CD14-positive monocyte (primary cell): ENCODE data around the gene CDH23. TPM values are rescaled to one million over a fixed set of nuclear protein-coding genes. Genes with fewer than 3 reads are reported as not detected.

Experiments
- DNase-seq, 3 donors: peaks; one replicate each; pipeline ENCODE4 v3.0.0-alpha.2; 2011 to 2022
- H2AFZ ChIP-seq: 2 replicates; pipeline ENCODE4 v1.6.0; 2012; ENCODE audit warnings: mild to moderate bottlenecking, low read depth, low read length, inconsistent platforms; ENCODE audit not compliant: insufficient read depth, poor library complexity, severe bottlenecking
- H3K27ac ChIP-seq, 2 donors: 1 replicate in 1 of 2; 2 replicates in 1 of 2; pipeline ENCODE4 v1.5.1; 2012 to 2013; ENCODE audit warnings: low read length in 2 of 2, control low read depth in 1 of 2, inconsistent platforms in 1 of 2, low read depth in 1 of 2, mild to moderate bottlenecking in 1 of 2
- H3K27me3 ChIP-seq, 2 donors: one replicate each; pipeline versions ENCODE4 v1.6.0 to v1.6.1; 2011 to 2013; ENCODE audit warnings: low read length in 2 of 2; ENCODE audit not compliant: control insufficient read depth in 2 of 2, insufficient read depth in 2 of 2
- H3K36me3 ChIP-seq, 2 donors: replicated peaks in 1 of 2; 1 replicate in 1 of 2; 2 replicates in 1 of 2; pipeline versions ENCODE4 v1.5.1 to v1.6.1; 2012 to 2013; ENCODE audit warnings: low read length in 2 of 2, control low read depth in 1 of 2, inconsistent platforms in 1 of 2, mild to moderate bottlenecking in 1 of 2; ENCODE audit not compliant: insufficient read depth in 2 of 2, control insufficient read depth in 1 of 2
- H3K4me1 ChIP-seq, 2 donors: 1 replicate in 1 of 2; 2 replicates in 1 of 2; pipeline versions ENCODE4 v1.5.1 to v1.6.1; 2012 to 2013; ENCODE audit warnings: low read length in 2 of 2, control low read depth in 1 of 2, inconsistent platforms in 1 of 2, mild to moderate bottlenecking in 1 of 2, moderate library complexity in 1 of 2; ENCODE audit not compliant: insufficient read depth in 2 of 2, control insufficient read depth in 1 of 2
- H3K4me2 ChIP-seq: replicated peaks from 2 replicates; pipeline ENCODE3; 2012; ENCODE audit warnings: low read length, moderate library complexity, mild to moderate bottlenecking; ENCODE audit not compliant: poor library complexity, severe bottlenecking; ENCODE audit errors: extremely low read depth
- H3K4me3 ChIP-seq, 3 experiments: fragments of 200-600 bp in 1 of 3; sonication (generic) in 1 of 3; replicated peaks in 1 of 3; 1 replicate in 2 of 3; 2 replicates in 1 of 3; pipeline ENCODE4 v1.5.1; 2011 to 2013; ENCODE audit warnings: low read length in 3 of 3, mild to moderate bottlenecking in 3 of 3, control low read depth in 2 of 3, low read depth in 2 of 3, inconsistent platforms in 1 of 3, moderate library complexity in 1 of 3
- H3K79me2 ChIP-seq: 2 replicates; pipeline ENCODE4 v1.6.0; 2012; ENCODE audit warnings: mild to moderate bottlenecking, control low read depth, inconsistent platforms, low read length, moderate library complexity; ENCODE audit not compliant: insufficient read depth
- H3K9ac ChIP-seq: 2 replicates; pipeline ENCODE4 v1.6.0; 2017; ENCODE audit warnings: low read length, mild to moderate bottlenecking; ENCODE audit not compliant: insufficient read depth, poor library complexity, severe bottlenecking
- H3K9me3 ChIP-seq, 2 donors: replicated peaks in 1 of 2; 1 replicate in 1 of 2; 2 replicates in 1 of 2; pipeline versions ENCODE4 v1.5.1 to v1.6.1; 2012 to 2013; ENCODE audit warnings: low read length in 2 of 2, control low read depth in 1 of 2; ENCODE audit not compliant: control insufficient read depth in 1 of 2, insufficient read depth in 1 of 2
- H4K20me1 ChIP-seq: 2 replicates; pipeline ENCODE4 v1.6.0; 2012; ENCODE audit warnings: mild to moderate bottlenecking, low read length, control low read depth, moderate library complexity; ENCODE audit not compliant: insufficient read depth
- H3K27ac Mint-ChIP-seq, 7 donors: one replicate each; pipeline ENCODE4 v1.8.0; 2020; ENCODE audit warnings: mild to moderate bottlenecking in 7 of 7, mixed read lengths in 7 of 7, moderate library complexity in 6 of 7, inconsistent platforms in 2 of 7
- H3K27me3 Mint-ChIP-seq, 3 donors: one replicate each; pipeline ENCODE4 v1.8.0; 2021 to 2022; ENCODE audit warnings: low read depth in 3 of 3, mild to moderate bottlenecking in 3 of 3, mixed read lengths in 3 of 3, moderate library complexity in 3 of 3, inconsistent platforms in 1 of 3
- H3K36me3 Mint-ChIP-seq, 2 donors: one replicate each; pipeline ENCODE4 v1.8.0; 2020; ENCODE audit warnings: mixed read lengths in 2 of 2, inconsistent platforms in 1 of 2, mild to moderate bottlenecking in 1 of 2
- H3K4me1 Mint-ChIP-seq: one replicate; pipeline ENCODE4 v1.8.0; 2020; ENCODE audit warnings: mild to moderate bottlenecking, mixed read lengths
- H3K4me3 Mint-ChIP-seq, 2 donors: one replicate each; pipeline ENCODE4 v1.8.0; 2020; ENCODE audit warnings: mild to moderate bottlenecking in 2 of 2, mixed read lengths in 2 of 2, moderate library complexity in 1 of 2
- H3K9me3 Mint-ChIP-seq, 7 donors: one replicate each; pipeline ENCODE4 v1.8.0; 2020 to 2022; ENCODE audit warnings: mixed read lengths in 7 of 7, mild to moderate bottlenecking in 6 of 7, moderate library complexity in 6 of 7, inconsistent platforms in 2 of 7
- CTCF ChIP-seq: fragments of 200-600 bp; IDR thresholded peaks from one replicate; pipeline ENCODE4 v1.8.0; 2022; ENCODE audit warnings: antibody characterized with exemption, mild to moderate bottlenecking
- WGBS: methylation state at CpG from one replicate; pipeline ENCODE4 v1.1.5; 2013; ENCODE audit warnings: missing lambda C conversion rate; ENCODE audit not compliant: insufficient coverage; 5-methylcytosine and 5-hydroxymethylcytosine counted together
- intact Hi-C, 2 donors: fragments of 100-400 bp; cut with micrococcal nuclease; formaldehyde crosslinking; loops; one replicate each; pipeline versions ENCODE4 v1.15.0 to v1.15.1; 2023
- polyA plus RNA-seq, 3 donors: library from polyadenylated mRNA; depleted of rRNA in 1 of 3; unstranded in 2 of 3; stranded (reverse) in 1 of 3; fragments of 300-500 nt in 2 of 3; fragments of >200 nt in 1 of 3; fragmentation: Illumina TruSeq in 2 of 3; gene quantifications; 1 replicate in 2 of 3; 2 replicates in 1 of 3; pipeline ENCODE4 v1.2.3, GENCODE V29; 2012 to 2021

The CDH23 gene
- polyA plus RNA-seq, 3 donors, result 8.2 to 36.2 (median 10.5) TPM

DNA sequence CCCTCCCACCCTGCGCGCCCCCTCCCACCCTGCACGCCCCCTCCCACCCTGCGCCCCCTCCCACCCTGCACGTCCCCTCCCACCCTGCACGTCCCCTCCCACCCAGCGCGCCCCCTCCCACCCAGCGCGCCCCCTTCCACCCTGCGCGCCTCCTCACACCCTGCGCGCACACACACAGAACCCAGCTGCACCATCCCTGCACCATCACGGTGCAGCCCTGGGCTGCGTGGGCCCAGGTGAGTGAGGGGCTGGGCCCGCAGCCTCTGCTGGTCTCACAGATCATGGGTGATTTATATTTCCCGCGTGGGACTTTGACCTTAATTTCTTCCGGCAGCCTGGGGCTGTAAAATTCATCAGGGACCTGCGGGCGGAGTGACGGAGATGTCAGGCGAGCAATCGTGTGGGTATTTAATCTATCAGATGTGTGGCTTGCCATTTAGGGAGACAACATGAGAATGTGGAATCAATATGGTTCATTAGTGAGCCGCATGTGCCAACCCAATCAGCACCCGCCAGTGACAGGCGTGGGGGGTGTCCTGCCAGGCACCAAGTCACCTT lies 265.1 kb downstream of the CDH23 start:
- WGBS, result 91% methylated on average over 18 of the region's 28 CpGs
- no peak for TF ChIP-seq CTCF
- H3K36me3 ChIP-seq, result no peaks in the 10 kb centered on the region
- no peak overlapping the region for H3K4me3 Mint-ChIP-seq
- DNase-seq, result no peak
- H3K79me2 ChIP-seq, result no peaks in the 10 kb centered on the region
- H3K36me3 Mint-ChIP-seq, result peaks cover 1 to 5% of the 10 kb centered on the region in 2 donors
- H3K9ac ChIP-seq, result no peak overlapping the region
- H3K4me2 ChIP-seq, result no peak overlapping the region
- peaks cover 9 to 18% (median 15%) of the 10 kb centered on the region in 3 donors for H3K27me3 Mint-ChIP-seq
- H2AFZ ChIP-seq, result no peak overlapping the region
- H3K27ac ChIP-seq, result no peak overlapping the region
- H3K9me3 ChIP-seq, result peaks cover 9 to 16% of the 10 kb centered on the region in 2 donors
- peaks cover 12 to 24% of the 10 kb centered on the region in 2 donors for H3K4me1 ChIP-seq
- H3K27ac Mint-ChIP-seq, result peak overlapping the region in 1 of 7 donors; percentile 60
- H4K20me1 ChIP-seq, result no peaks in the 10 kb centered on the region
- no peaks in the 10 kb centered on the region for H3K27me3 ChIP-seq
- peaks cover 14 to 23% (median 19%) of the 10 kb centered on the region in 7 donors for H3K9me3 Mint-ChIP-seq
- H3K4me1 Mint-ChIP-seq, result peaks cover 25% of the 10 kb centered on the region
- H3K4me3 ChIP-seq, result no peak overlapping the region
- intact Hi-C loops, result no loop called here

DNA sequence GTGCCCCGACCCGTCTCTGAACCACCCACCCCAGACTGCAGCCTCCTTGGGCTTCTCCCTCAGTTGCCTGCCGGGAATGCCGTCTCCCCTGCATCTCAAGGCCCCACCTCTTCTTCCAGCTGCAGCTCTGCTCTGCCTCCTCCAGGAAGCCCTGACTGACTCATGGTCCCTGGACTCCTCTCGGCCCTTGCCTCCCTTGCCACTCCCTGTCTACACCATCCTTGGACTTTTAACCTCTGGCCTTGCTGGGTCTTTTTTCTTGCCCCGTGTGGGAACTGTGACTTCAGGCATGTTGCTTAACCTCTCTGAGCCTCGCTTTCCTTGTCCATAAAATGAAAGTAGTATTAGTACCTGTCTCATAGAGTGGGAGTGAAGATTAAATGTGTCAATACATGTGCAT lies 266.6 kb downstream of the CDH23 start:
- Histone ChIP-seq H3K9me3 (peaks cover 9 to 16% of the 10 kb centered on the region in 2 donors), H3K27me3 (no peaks in the 10 kb centered on the region), H4K20me1 (no peaks in the 10 kb centered on the region), H3K36me3 (no peaks in the 10 kb centered on the region), H3K4me1 (peaks cover 23 to 37% of the 10 kb centered on the region in 2 donors), H3K4me3 (no peak overlapping the region), H3K4me2 (no peak overlapping the region), H3K9ac (no peak overlapping the region), H2AFZ (no peak overlapping the region), H3K79me2 (no peaks in the 10 kb centered on the region), H3K27ac (no peak overlapping the region)
- Mint-ChIP-seq H3K4me3 (no peak overlapping the region), H3K9me3 (peaks cover 14 to 23% (median 19%) of the 10 kb centered on the region in 7 donors), H3K27ac (no peak overlapping the region), H3K27me3 (peaks cover 7 to 18% (median 13%) of the 10 kb centered on the region in 3 donors), H3K36me3 (peaks cover 0 to 5% of the 10 kb centered on the region in 2 donors), H3K4me1 (peaks cover 31% of the 10 kb centered on the region)
- WGBS, result 97% methylated on average over 5 of the region's 7 CpGs
- intact Hi-C loops, result no loop called here
- DNase-seq, result peak in 1 of 3 donors; percentile 11
- TF ChIP-seq CTCF, result no peak
